KOPT-K1 (cell line): ENCODE data around the gene CLSTN1.

Source experiments
- H3K27ac ChIP-seq: fragments of 200-600 bp; sonication (generic); 2 replicates; pipeline ENCODE4 v1.5.1; 2016; ENCODE audit warnings: antibody characterized with exemption, mild to moderate bottlenecking, low read depth, low read length; ENCODE audit not compliant: poor library complexity, severe bottlenecking
- H3K36me3 ChIP-seq: fragments of 200-600 bp; sonication (generic); 2 replicates; pipeline ENCODE4 v1.5.1; 2017; ENCODE audit warnings: antibody characterized with exemption, mild to moderate bottlenecking, low read length, moderate library complexity; ENCODE audit not compliant: insufficient read depth
- H3K9me3 ChIP-seq: fragments of 200-600 bp; sonication (generic); 2 replicates; pipeline ENCODE4 v1.5.1; 2017; ENCODE audit warnings: antibody characterized with exemption, low read length, mild to moderate bottlenecking; ENCODE audit not compliant: insufficient read depth, poor library complexity, severe bottlenecking

The CLSTN1 gene

DNA sequence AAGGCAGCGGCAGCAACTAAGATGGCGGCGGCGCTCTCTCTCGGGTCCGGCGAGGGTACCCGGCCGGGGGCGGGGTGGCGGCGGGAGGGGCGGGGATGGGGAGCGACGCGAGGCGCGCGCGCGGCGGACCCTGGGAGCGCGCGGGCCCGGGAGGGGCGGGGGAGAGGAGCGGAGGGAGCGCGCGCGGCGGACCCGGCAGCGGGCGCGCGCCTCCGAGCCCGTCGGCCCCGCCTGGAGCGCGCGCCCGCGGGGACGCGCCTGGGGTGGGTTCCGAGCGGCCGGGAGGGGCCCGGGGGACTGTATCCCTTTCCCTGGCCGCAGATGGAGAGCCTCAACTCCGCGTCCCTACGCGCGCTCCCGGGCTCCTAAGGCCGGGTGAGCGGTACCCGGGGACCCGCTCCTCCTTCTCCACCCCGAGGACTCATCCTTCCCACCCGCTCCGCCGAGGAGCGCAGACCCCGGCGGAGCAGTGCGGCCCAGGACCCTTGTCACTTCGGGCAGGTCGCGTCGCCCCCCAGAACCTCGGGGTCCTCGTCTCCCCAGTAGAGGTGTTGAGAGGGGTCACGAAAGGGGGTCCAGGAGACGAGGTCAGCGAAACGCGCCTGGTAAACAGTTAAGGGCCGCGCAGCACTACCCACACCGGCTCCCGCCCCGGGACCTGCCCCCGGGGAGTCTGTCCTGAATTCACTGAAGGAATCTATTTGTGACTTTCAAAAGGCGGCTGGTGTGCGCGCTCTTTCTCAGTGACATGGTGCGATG, at the start of gene CLSTN1:
Gene CLSTN1 (minus strand): TSS at position 23 of the 759 bp plus-strand sequence. CDS start 232 bp downstream, outside the sequence.
- Histone ChIP-seq H3K36me3 (no peaks in the 10 kb centered on the region), H3K27ac (peak within 1 kb of the TSS; percentile 65), H3K9me3 (no peaks in the 10 kb centered on the region)

- Histone ChIP-seq H3K9me3 (no peaks in the 10 kb centered on the region), H3K36me3 (no peaks in the 10 kb centered on the region), H3K27ac (no peak overlapping the region)
Measured at GRCh38 chr1:9873385-9873784, 49.6 kb upstream of the CLSTN1 start.

- Histone ChIP-seq H3K9me3 (no peaks in the 10 kb centered on the region), H3K36me3 (no peaks in the 10 kb centered on the region), H3K27ac (no peak overlapping the region)
Measured at GRCh38 chr1:9872430-9873165, 48.8 kb upstream of the CLSTN1 start.

DNA sequence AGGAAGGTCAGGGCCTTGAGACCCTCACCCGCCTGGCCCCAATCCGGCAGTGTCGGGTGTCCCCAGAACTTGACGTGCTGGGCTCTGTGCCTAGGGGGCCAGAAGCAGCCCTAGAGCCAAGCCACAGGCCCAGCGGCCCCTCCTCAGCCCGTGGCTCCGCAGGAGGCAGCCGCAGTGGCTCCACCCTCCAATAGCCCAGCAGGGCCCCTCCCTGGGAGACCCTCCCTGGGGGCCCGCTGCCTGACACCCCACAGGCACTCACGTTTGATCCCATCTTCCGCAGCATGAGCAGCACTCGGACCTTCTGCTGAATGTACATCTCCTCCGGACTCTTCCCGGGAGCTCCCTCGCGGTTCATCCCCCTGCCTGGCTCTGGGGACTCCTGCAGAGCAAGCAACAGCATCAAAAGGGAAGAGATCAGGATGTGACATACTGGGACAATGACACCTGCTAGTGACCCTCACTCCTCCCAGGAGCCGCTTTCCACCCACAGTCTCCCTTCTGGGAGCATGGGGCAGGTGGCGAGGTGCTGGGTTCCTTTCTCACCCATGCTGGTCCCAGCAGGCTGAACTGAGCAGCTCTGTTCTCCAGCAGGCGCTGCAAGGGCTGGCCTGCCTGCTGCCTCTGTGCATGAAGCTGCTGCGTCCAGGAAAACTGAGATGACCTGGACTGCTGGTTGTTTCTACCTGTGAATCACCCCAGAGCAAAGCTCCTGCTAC, 48.1 kb upstream of the CLSTN1 start:
- Histone ChIP-seq H3K27ac (no peak overlapping the region), H3K9me3 (no peaks in the 10 kb centered on the region), H3K36me3 (no peaks in the 10 kb centered on the region)

DNA sequence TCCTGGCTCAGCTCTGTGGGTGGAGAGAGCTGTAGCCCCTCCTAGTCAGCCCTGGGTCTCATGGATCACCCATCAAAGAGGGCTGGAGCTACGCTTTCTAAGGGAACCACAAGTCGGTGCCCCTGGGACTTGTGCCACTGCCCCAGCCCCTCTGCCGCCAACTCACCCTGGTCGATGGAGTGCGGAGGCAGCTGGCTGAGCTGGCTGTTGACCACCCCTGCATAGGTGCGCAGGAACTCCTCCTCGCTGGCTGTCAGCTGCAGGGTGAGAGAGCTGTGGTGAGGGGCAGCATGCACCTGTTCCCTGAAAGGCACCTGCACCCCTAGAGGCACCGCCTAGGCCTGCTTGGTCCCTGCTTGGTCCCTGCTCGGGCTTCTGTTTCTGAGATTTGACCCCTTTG, 47.3 kb upstream of the CLSTN1 start:
- Histone ChIP-seq H3K36me3 (no peaks in the 10 kb centered on the region), H3K27ac (no peak overlapping the region), H3K9me3 (no peaks in the 10 kb centered on the region)

DNA sequence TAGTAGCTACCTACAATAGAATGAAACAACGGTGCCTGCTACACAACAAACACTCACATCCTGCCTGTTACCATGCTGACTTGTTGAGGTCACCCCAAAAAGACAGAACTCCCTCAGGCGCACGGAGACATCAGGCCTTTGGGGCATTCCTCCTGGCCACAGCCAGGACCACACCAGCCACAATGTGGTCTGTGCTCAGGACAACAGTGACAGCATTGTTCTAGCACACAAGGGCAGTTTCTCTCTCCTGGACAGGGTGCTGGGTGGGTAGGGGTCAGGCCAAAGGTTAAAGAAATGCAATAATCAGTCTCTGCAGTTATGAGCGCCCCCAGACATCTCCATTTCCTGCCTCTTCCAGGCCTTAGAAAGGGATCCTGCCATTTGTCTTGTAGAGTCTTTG, 46.8 kb upstream of the CLSTN1 start:
- Histone ChIP-seq H3K36me3 (no peaks in the 10 kb centered on the region), H3K9me3 (no peaks in the 10 kb centered on the region), H3K27ac (no peak overlapping the region)

- H3K9me3 ChIP-seq, result no peaks in the 10 kb centered on the region
- no peaks in the 10 kb centered on the region for H3K36me3 ChIP-seq
- H3K27ac ChIP-seq, result no peak overlapping the region
Measured at GRCh38 chr1:9869831-9870251, 46.1 kb upstream of the CLSTN1 start.

DNA sequence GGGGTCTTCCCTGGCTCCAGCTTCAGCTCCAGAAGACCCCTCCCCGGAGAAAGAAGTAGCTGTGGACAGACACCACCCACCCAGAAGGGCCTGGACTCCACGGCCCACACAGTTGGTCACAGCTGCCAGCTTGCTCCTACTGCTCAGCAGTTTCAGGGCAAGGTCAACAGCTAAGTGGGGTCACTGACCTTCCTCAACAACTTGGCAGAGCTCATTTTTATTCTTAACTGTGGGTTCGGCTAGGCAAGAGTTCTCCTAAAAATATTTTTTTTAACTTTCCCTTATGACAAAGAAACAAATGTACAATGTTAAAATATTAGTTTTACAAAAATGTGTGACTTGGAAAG, 44.5 kb upstream of the CLSTN1 start:
- H3K27ac ChIP-seq, result no peak overlapping the region

GRCh38 chr1:9867408-9868243, 43.9 kb upstream of the CLSTN1 start:
- Histone ChIP-seq H3K36me3 (no peaks in the 10 kb centered on the region), H3K27ac (no peak overlapping the region), H3K9me3 (no peaks in the 10 kb centered on the region)

More for the DNA sequence above, 44.5 kb upstream of the CLSTN1 start:
- no peaks in the 10 kb centered on the region for H3K36me3 ChIP-seq
- H3K9me3 ChIP-seq, result no peaks in the 10 kb centered on the region

GRCh38 chr1:9866836-9867235, 43.1 kb upstream of the CLSTN1 start:
- Histone ChIP-seq H3K9me3 (no peaks in the 10 kb centered on the region), H3K36me3 (no peaks in the 10 kb centered on the region), H3K27ac (no peak overlapping the region)

- H3K9me3 ChIP-seq, result no peaks in the 10 kb centered on the region
Measured at GRCh38 chr1:9865724-9866123, 42.0 kb upstream of the CLSTN1 start.

GRCh38 chr1:9863371-9863770, 39.6 kb upstream of the CLSTN1 start:
- Histone ChIP-seq H3K9me3 (no peaks in the 10 kb centered on the region), H3K27ac (no peak overlapping the region), H3K36me3 (no peaks in the 10 kb centered on the region)

More at GRCh38 chr1:9865724-9866123, 42.0 kb upstream of the CLSTN1 start:
- Histone ChIP-seq H3K36me3 (no peaks in the 10 kb centered on the region), H3K27ac (no peak overlapping the region)

- H3K9me3 ChIP-seq, result no peaks in the 10 kb centered on the region
- H3K36me3 ChIP-seq, result no peaks in the 10 kb centered on the region
- no peak overlapping the region for H3K27ac ChIP-seq
Measured at GRCh38 chr1:9861360-9861759, 37.6 kb upstream of the CLSTN1 start.

- Histone ChIP-seq H3K9me3 (no peaks in the 10 kb centered on the region), H3K36me3 (no peaks in the 10 kb centered on the region), H3K27ac (no peak overlapping the region)
Measured at GRCh38 chr1:9860887-9861286, 37.1 kb upstream of the CLSTN1 start.
